CD14-positive monocyte (primary cell): ENCODE data around the gene KCNQ1. TPM values are rescaled to one million over a fixed set of nuclear protein-coding genes. Genes with fewer than 3 reads are reported as not detected.
A peak's percentile ranks its signal among the peaks of the same experiment; 100 is the strongest.
"Not testable (repeated sequence)": the region's sequence is repeated elsewhere in the genome, so short reads cannot be mapped to it uniquely, and the experiment has no call there.

Experiments used
- DNase-seq, 3 donors: peaks; one replicate each; pipeline ENCODE4 v3.0.0-alpha.2; 2011 to 2022
- H2AFZ ChIP-seq: 2 replicates; pipeline ENCODE4 v1.6.0; 2012; ENCODE audit warnings: mild to moderate bottlenecking, low read depth, low read length, inconsistent platforms; ENCODE audit not compliant: insufficient read depth, poor library complexity, severe bottlenecking
- H3K27ac ChIP-seq, 2 donors: 1 replicate in 1 of 2; 2 replicates in 1 of 2; pipeline ENCODE4 v1.5.1; 2012 to 2013; ENCODE audit warnings: low read length in 2 of 2, control low read depth in 1 of 2, inconsistent platforms in 1 of 2, low read depth in 1 of 2, mild to moderate bottlenecking in 1 of 2
- H3K27me3 ChIP-seq, 2 donors: one replicate each; pipeline versions ENCODE4 v1.6.0 to v1.6.1; 2011 to 2013; ENCODE audit warnings: low read length in 2 of 2; ENCODE audit not compliant: control insufficient read depth in 2 of 2, insufficient read depth in 2 of 2
- H3K36me3 ChIP-seq, 2 donors: replicated peaks in 1 of 2; 1 replicate in 1 of 2; 2 replicates in 1 of 2; pipeline versions ENCODE4 v1.5.1 to v1.6.1; 2012 to 2013; ENCODE audit warnings: low read length in 2 of 2, control low read depth in 1 of 2, inconsistent platforms in 1 of 2, mild to moderate bottlenecking in 1 of 2; ENCODE audit not compliant: insufficient read depth in 2 of 2, control insufficient read depth in 1 of 2
- H3K4me1 ChIP-seq, 2 donors: 1 replicate in 1 of 2; 2 replicates in 1 of 2; pipeline versions ENCODE4 v1.5.1 to v1.6.1; 2012 to 2013; ENCODE audit warnings: low read length in 2 of 2, control low read depth in 1 of 2, inconsistent platforms in 1 of 2, mild to moderate bottlenecking in 1 of 2, moderate library complexity in 1 of 2; ENCODE audit not compliant: insufficient read depth in 2 of 2, control insufficient read depth in 1 of 2
- H3K4me2 ChIP-seq: replicated peaks from 2 replicates; pipeline ENCODE3; 2012; ENCODE audit warnings: low read length, moderate library complexity, mild to moderate bottlenecking; ENCODE audit not compliant: poor library complexity, severe bottlenecking; ENCODE audit errors: extremely low read depth
- H3K4me3 ChIP-seq, 3 experiments: fragments of 200-600 bp in 1 of 3; sonication (generic) in 1 of 3; replicated peaks in 1 of 3; 1 replicate in 2 of 3; 2 replicates in 1 of 3; pipeline ENCODE4 v1.5.1; 2011 to 2013; ENCODE audit warnings: low read length in 3 of 3, mild to moderate bottlenecking in 3 of 3, control low read depth in 2 of 3, low read depth in 2 of 3, inconsistent platforms in 1 of 3, moderate library complexity in 1 of 3
- H3K79me2 ChIP-seq: 2 replicates; pipeline ENCODE4 v1.6.0; 2012; ENCODE audit warnings: mild to moderate bottlenecking, control low read depth, inconsistent platforms, low read length, moderate library complexity; ENCODE audit not compliant: insufficient read depth
- H3K9ac ChIP-seq: 2 replicates; pipeline ENCODE4 v1.6.0; 2017; ENCODE audit warnings: low read length, mild to moderate bottlenecking; ENCODE audit not compliant: insufficient read depth, poor library complexity, severe bottlenecking
- H3K9me3 ChIP-seq, 2 donors: replicated peaks in 1 of 2; 1 replicate in 1 of 2; 2 replicates in 1 of 2; pipeline versions ENCODE4 v1.5.1 to v1.6.1; 2012 to 2013; ENCODE audit warnings: low read length in 2 of 2, control low read depth in 1 of 2; ENCODE audit not compliant: control insufficient read depth in 1 of 2, insufficient read depth in 1 of 2
- H4K20me1 ChIP-seq: 2 replicates; pipeline ENCODE4 v1.6.0; 2012; ENCODE audit warnings: mild to moderate bottlenecking, low read length, control low read depth, moderate library complexity; ENCODE audit not compliant: insufficient read depth
- H3K27ac Mint-ChIP-seq, 7 donors: one replicate each; pipeline ENCODE4 v1.8.0; 2020; ENCODE audit warnings: mild to moderate bottlenecking in 7 of 7, mixed read lengths in 7 of 7, moderate library complexity in 6 of 7, inconsistent platforms in 2 of 7
- H3K27me3 Mint-ChIP-seq, 3 donors: one replicate each; pipeline ENCODE4 v1.8.0; 2021 to 2022; ENCODE audit warnings: low read depth in 3 of 3, mild to moderate bottlenecking in 3 of 3, mixed read lengths in 3 of 3, moderate library complexity in 3 of 3, inconsistent platforms in 1 of 3
- H3K36me3 Mint-ChIP-seq, 2 donors: one replicate each; pipeline ENCODE4 v1.8.0; 2020; ENCODE audit warnings: mixed read lengths in 2 of 2, inconsistent platforms in 1 of 2, mild to moderate bottlenecking in 1 of 2
- H3K4me1 Mint-ChIP-seq: one replicate; pipeline ENCODE4 v1.8.0; 2020; ENCODE audit warnings: mild to moderate bottlenecking, mixed read lengths
- H3K4me3 Mint-ChIP-seq, 2 donors: one replicate each; pipeline ENCODE4 v1.8.0; 2020; ENCODE audit warnings: mild to moderate bottlenecking in 2 of 2, mixed read lengths in 2 of 2, moderate library complexity in 1 of 2
- H3K9me3 Mint-ChIP-seq, 7 donors: one replicate each; pipeline ENCODE4 v1.8.0; 2020 to 2022; ENCODE audit warnings: mixed read lengths in 7 of 7, mild to moderate bottlenecking in 6 of 7, moderate library complexity in 6 of 7, inconsistent platforms in 2 of 7
- WGBS: methylation state at CpG from one replicate; pipeline ENCODE4 v1.1.5; 2013; ENCODE audit warnings: missing lambda C conversion rate; ENCODE audit not compliant: insufficient coverage; 5-methylcytosine and 5-hydroxymethylcytosine counted together
- intact Hi-C, 2 donors: fragments of 100-400 bp; cut with micrococcal nuclease; formaldehyde crosslinking; loops; one replicate each; pipeline versions ENCODE4 v1.15.0 to v1.15.1; 2023
- polyA plus RNA-seq, 3 donors: library from polyadenylated mRNA; depleted of rRNA in 1 of 3; unstranded in 2 of 3; stranded (reverse) in 1 of 3; fragments of 300-500 nt in 2 of 3; fragments of >200 nt in 1 of 3; fragmentation: Illumina TruSeq in 2 of 3; gene quantifications; 1 replicate in 2 of 3; 2 replicates in 1 of 3; pipeline ENCODE4 v1.2.3, GENCODE V29; 2012 to 2021
- TF ChIP-seq, protein P1 (sequence below): fragments of 200-600 bp; IDR thresholded peaks from one replicate; pipeline ENCODE4 v1.8.0; 2022; ENCODE audit warnings: antibody characterized with exemption, mild to moderate bottlenecking

Gene KCNQ1
- polyA plus RNA-seq, 3 donors, result 14.9 to 31.8 (median 21.6) TPM

DNA sequence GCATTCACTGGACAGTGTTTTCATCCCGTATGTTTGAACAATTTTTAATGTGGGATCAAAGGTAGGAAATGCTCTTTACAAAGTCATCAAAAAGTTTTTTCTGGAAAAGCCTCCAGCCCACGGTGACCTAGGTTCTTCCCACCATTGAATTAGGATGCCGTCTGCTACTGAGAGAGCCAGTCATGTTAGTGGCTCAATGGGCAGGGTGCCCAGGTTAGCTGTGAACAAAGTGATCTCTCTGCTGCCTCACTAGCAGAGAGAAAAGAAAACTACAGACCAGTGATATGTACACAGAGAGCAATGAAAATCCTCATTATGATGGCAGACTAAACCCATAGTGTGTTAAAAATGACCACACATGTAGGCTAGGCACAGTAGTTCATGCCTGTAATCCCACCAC, 32.4 kb downstream of the KCNQ1 start:
- peaks cover 40 to 60% of the 10 kb centered on the region in 2 donors for H3K36me3 Mint-ChIP-seq
- H3K4me1 Mint-ChIP-seq, result peaks cover 61% of the 10 kb centered on the region
- H3K4me3 Mint-ChIP-seq, result no peak overlapping the region

DNA sequence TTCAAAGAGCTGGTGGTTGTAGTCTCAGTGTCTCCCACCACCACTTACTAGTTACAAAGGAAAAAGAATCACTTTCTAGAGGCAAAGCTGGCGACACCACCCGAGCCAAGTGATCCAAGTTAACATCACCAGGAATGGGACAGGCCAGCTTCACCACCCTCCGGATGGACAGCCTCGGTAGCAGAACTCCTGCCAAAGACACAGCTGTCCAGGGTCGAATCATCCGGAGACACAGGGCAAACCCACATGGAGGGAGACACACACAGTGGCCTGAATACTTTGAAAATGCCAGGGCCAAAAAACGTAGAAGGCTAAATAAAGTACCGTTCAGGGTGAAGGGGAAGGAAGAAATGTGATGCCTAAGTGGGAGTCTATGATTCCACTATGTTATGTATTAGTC, 33.1 kb downstream of the KCNQ1 start:
- DNase-seq, result no peak
- peaks cover 9 to 16% of the 10 kb centered on the region in 2 donors for H3K9me3 ChIP-seq
- H3K27ac Mint-ChIP-seq, result peak overlapping the region in 2 of 7 donors; percentile 50 to 70

More for the DNA sequence above, 32.4 kb downstream of the KCNQ1 start:
- 95% methylated on average over 3 of the region's 3 CpGs for WGBS
- Histone ChIP-seq H3K4me1 (peaks cover 36 to 44% of the 10 kb centered on the region in 2 donors), H3K36me3 (peaks cover 8 to 16% of the 10 kb centered on the region in 2 donors), H3K79me2 (peaks cover 38% of the 10 kb centered on the region), H3K27me3 (no peaks in the 10 kb centered on the region), H4K20me1 (peaks cover 50% of the 10 kb centered on the region), H3K4me3 (no peak overlapping the region), H2AFZ (no peak overlapping the region), H3K4me2 (no peak overlapping the region), H3K9ac (no peak overlapping the region), H3K9me3 (peaks cover 9 to 16% of the 10 kb centered on the region in 2 donors), H3K27ac (no peak overlapping the region)
- intact Hi-C loops, result no loop called here
- Mint-ChIP-seq H3K27ac (no peak overlapping the region), H3K27me3 (peaks cover 0 to 5% (median 3%) of the 10 kb centered on the region in 3 donors), H3K9me3 (peaks cover 20 to 33% (median 25%) of the 10 kb centered on the region in 7 donors)
- TF ChIP-seq, protein P1, sequence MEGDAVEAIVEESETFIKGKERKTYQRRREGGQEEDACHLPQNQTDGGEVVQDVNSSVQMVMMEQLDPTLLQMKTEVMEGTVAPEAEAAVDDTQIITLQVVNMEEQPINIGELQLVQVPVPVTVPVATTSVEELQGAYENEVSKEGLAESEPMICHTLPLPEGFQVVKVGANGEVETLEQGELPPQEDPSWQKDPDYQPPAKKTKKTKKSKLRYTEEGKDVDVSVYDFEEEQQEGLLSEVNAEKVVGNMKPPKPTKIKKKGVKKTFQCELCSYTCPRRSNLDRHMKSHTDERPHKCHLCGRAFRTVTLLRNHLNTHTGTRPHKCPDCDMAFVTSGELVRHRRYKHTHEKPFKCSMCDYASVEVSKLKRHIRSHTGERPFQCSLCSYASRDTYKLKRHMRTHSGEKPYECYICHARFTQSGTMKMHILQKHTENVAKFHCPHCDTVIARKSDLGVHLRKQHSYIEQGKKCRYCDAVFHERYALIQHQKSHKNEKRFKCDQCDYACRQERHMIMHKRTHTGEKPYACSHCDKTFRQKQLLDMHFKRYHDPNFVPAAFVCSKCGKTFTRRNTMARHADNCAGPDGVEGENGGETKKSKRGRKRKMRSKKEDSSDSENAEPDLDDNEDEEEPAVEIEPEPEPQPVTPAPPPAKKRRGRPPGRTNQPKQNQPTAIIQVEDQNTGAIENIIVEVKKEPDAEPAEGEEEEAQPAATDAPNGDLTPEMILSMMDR, result no peak
- no peak for DNase-seq

DNA sequence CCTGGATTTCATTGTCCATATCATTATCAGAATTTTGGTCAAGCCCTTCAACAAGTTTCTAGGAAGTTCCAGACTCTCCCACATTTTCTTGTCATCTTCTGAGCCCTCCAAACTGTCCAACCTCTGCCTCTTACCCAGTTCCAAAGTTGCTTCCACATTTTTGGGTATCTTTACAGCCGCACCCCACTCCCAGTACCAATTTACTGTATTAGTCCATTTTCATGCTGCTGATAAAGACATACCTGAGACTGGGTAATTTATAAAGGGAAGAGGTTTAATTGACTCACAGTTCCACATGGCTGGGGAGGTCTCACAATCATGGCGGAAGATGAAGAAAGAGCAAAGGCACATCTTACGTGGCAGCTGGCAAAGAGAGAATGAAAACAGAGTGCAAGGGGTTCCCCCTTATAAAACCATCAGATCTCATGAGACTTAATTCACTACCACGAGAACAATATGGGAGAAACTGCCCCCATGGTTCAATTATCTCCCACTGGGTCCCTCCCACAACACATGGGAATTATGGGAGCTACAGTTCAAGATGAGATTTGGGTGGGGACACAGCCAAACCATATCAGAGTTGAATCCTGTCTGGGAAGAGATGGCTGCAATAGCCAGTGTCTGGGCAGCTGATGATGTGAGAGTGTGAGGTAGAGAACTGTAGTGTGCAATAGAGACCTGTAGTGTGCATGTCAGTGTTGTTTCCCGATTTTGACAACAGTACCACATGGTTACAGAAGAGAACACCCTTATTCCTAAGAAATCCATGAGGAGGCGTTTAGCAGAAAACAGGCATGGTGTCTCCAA, 35.5 kb downstream of the KCNQ1 start:
- Mint-ChIP-seq H3K4me3 (peak overlapping the region; percentile 2 to 8), H3K27ac (peak overlapping the region; percentile 90 to 99 (median 98)), H3K9me3 (peaks cover 20 to 33% (median 26%) of the 10 kb centered on the region in 7 donors), H3K4me1 (peaks cover 62% of the 10 kb centered on the region), H3K36me3 (peaks cover 51 to 65% of the 10 kb centered on the region in 2 donors)
- Histone ChIP-seq H3K4me1 (peaks cover 46 to 47% of the 10 kb centered on the region in 2 donors), H3K4me2 (peak overlapping the region; percentile 74), H3K9me3 (peaks cover 9 to 16% of the 10 kb centered on the region in 2 donors), H3K27ac (peak overlapping the region; percentile 13 to 94), H3K79me2 (peaks cover 36% of the 10 kb centered on the region), H3K4me3 (peak overlapping the region in 1 of 3 experiments; percentile 71), H3K36me3 (peaks cover 5 to 30% of the 10 kb centered on the region in 2 donors), H4K20me1 (peaks cover 47% of the 10 kb centered on the region)
- not testable (repeated sequence) for H2AFZ ChIP-seq, H3K27me3 ChIP-seq, H3K9ac ChIP-seq, H3K27me3 Mint-ChIP-seq
- DNase-seq, result peak; percentile 53 to 72 (median 63)
- intact Hi-C loops, result loop anchor here (5.0 kb wide), 2 partner anchors 33 to 47 kb away; partner anchors contain the start of gene KCNQ1 (in 1 of the 2)
- WGBS, result no CpG with 5 or more reads among the region's 6 CpGs

More for the DNA sequence above, 33.1 kb downstream of the KCNQ1 start:
- peaks cover 20 to 33% (median 25%) of the 10 kb centered on the region in 7 donors for H3K9me3 Mint-ChIP-seq
- Histone ChIP-seq H2AFZ (no peak overlapping the region), H3K36me3 (peaks cover 8 to 18% of the 10 kb centered on the region in 2 donors), H3K4me2 (no peak overlapping the region), H4K20me1 (peaks cover 50% of the 10 kb centered on the region), H3K79me2 (peaks cover 38% of the 10 kb centered on the region), H3K27me3 (no peaks in the 10 kb centered on the region), H3K9ac (no peak overlapping the region), H3K4me3 (no peak overlapping the region), H3K27ac (no peak overlapping the region), H3K4me1 (peaks cover 43 to 51% of the 10 kb centered on the region in 2 donors)
- peaks cover 66% of the 10 kb centered on the region for H3K4me1 Mint-ChIP-seq
- H3K4me3 Mint-ChIP-seq, result no peak overlapping the region
- peaks cover 0 to 5% (median 5%) of the 10 kb centered on the region in 3 donors for H3K27me3 Mint-ChIP-seq
- TF ChIP-seq, protein P1, result no peak
- 97% methylated on average over 5 of the region's 8 CpGs for WGBS
- peaks cover 39 to 60% of the 10 kb centered on the region in 2 donors for H3K36me3 Mint-ChIP-seq
- intact Hi-C loops, result no loop called here
